ENCODE data around the gene L3MBTL4.
"Not testable (repeated sequence)": the region's sequence is repeated elsewhere in the genome, so short reads cannot be mapped to it uniquely, and the experiment has no call there.

Gene L3MBTL4

DNA sequence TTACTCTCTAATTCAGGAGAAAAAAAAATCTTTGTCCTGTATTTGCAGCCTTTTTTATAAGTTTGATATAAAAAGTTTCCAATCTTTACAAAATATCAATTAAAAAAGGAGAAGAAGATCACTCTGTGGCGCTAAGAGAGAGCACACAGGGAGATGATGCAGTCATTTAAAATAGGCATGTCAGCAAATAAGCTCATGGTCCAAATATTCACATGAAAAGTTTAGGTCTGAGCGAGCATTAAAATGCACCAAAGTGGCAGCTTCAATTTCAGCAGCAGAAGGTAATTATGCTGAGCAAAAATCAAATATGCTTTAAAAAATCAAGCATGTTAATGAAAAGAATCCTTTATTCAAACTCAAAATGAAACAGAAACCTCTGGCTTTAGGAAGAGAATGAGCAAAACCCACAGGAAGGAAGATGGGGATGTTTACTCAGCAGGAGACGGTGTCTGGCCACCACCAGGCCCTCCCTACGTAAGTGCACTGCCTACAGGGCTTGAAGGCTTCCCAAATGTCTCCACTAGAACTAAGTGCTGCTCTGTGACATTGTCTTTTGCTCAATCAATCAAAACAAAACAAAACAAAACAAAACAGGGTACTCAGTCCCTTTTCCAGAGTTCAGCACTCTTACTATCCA, 120.4 kb downstream of the L3MBTL4 start:
- DNase-seq = no peak

- no peak for DNase-seq
Observed at GRCh38 chr18:6289843-6290242, 124.9 kb downstream of the L3MBTL4 start.

- no peak for DNase-seq
Observed at GRCh38 chr18:6286585-6286984, 128.1 kb downstream of the L3MBTL4 start.

GRCh38 chr18:6284761-6285160, 129.9 kb downstream of the L3MBTL4 start:
- no peak for DNase-seq

GRCh38 chr18:6284300-6284699, 130.4 kb downstream of the L3MBTL4 start:
- no peak for DNase-seq

- DNase-seq = no peak
Observed at GRCh38 chr18:6281874-6282273, 132.8 kb downstream of the L3MBTL4 start.

DNA sequence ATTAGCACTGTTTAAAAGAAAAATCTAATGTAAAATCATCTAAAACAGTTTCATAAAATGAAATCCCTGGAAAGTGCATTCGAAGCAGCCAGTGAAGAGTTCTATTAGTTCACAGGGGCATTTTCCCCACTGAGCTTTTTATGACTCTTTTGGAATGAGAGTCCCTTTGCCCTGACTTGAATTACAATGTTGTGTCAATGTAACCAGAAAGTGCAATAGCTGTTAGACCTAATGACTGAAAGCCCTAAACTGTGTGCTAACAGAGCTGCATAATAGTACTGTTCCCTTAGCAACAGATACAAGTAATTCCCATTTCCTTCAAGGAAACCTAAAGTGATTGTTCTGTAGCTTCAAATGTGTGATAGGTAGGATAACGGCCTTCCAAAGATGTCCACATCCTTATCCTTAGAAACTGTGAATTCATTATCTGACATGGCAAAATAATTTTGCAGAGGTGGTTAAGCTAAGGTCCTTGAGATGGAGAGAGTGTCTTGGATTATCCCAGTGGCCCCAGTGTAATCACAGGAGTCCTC, 134.4 kb downstream of the L3MBTL4 start:
- no peak for DNase-seq

GRCh38 chr18:6279308-6279707, 135.4 kb downstream of the L3MBTL4 start:
- DNase-seq = no peak

GRCh38 chr18:6273423-6273822, 141.3 kb downstream of the L3MBTL4 start:
- no peak for DNase-seq

GRCh38 chr18:6272144-6272543, 142.6 kb downstream of the L3MBTL4 start:
- DNase-seq = not testable (repeated sequence)

- no peak for DNase-seq
Observed at GRCh38 chr18:6271585-6271984, 143.1 kb downstream of the L3MBTL4 start.

DNA sequence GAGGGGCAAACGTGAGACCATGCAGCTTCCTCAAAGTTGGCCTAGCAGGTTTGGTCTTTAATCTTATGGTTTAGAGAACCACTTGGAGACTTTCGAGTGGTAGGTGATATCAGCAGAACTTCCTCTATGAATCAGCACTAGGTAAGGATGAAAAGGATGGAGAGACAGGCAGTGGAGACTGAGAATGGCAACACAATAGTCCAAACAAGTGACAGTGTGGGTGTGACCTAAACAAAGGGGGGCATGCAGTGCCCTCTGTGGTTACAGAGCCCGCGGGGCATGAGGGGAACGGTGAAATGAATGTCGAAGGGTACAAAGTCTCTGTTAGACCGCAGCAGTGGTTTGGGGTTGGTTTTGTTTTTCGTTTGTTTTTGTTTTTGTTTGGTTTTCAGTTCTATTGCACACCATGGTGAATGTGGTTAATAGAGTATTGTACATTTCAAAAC, 143.9 kb downstream of the L3MBTL4 start:
- no peak for DNase-seq

- DNase-seq = no peak
Observed at GRCh38 chr18:6269660-6270332, 144.9 kb downstream of the L3MBTL4 start.

DNA sequence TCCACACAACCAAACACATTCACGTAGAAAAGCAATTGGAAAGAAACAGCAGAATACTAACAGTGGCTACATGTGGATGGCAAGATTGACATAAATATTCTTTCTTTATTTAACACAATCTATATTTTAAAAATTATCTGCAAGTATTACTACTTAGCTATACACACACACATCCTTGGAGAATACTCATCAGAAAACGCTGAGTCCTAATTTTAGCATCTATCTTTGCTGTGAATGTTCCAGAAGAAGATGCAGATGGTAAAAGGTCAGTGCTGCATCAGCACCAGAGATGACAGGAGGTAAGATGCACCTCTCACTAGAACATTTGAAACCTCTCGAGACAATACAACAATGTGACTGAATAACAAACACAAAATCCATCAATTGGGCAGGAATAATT, 148.5 kb downstream of the L3MBTL4 start:
- DNase-seq = no peak

GRCh38 chr18:6261938-6262337, 152.8 kb downstream of the L3MBTL4 start:
- no peak for DNase-seq

DNA sequence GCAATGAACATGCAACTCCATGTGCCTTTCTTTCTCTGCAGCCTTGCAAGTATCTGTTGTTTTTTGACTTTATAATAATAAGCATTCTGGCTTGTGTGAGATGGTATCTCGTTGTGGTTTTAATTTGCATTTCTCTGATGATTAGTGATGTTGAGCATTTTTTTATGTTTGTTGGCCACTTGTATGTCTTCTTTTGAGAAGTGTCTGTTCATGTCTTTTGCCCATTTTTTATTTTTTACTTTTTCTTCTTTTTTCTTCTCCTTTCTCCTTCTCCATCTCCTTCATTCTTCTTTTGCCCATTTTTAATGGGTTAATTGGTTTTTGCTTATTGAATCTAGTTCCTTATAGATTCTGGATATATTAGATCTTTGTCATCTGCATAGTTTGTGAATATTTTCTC, 155.4 kb downstream of the L3MBTL4 start:
- DNase-seq = not testable (repeated sequence)

DNA sequence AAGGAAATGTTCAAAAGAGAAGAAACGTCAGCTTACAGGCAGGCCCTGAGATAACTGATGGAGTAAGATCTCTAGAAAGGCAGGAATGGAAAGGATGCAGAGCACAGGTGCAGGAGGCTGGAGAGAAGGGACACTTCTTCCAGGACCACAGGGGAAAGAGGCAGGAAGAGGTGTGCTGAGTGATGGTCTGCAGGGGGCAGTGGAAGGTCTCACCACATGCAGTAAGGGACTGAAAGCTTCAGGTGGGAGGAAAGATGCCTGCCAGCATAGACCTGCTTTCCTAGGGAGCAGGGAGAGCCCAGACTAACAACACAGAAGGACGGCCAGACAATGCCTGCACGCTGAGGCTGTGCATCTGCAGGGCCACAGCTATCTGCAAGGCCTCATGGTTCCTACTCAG, 156.8 kb downstream of the L3MBTL4 start:
- no peak for DNase-seq

DNA sequence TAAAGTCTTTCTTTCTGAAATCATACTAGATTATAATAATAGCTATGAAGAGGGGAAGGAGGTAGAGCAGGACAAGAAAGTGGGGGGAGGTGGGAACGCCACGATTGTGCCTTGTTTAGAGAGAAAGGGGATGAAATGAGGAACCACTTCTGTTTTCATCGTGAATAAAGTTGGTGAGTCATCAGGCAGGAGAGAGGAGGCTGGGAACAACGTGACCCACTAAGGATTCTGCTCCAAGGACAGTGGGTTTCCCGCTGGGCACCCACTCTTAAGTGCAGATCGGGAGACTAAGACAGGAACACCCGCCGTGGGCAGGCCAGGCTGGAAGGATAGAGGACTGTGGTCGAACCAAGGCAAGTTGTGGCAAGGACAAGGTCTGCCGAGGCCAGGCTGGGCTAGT, 158.2 kb downstream of the L3MBTL4 start:
- no peak for DNase-seq

DNA sequence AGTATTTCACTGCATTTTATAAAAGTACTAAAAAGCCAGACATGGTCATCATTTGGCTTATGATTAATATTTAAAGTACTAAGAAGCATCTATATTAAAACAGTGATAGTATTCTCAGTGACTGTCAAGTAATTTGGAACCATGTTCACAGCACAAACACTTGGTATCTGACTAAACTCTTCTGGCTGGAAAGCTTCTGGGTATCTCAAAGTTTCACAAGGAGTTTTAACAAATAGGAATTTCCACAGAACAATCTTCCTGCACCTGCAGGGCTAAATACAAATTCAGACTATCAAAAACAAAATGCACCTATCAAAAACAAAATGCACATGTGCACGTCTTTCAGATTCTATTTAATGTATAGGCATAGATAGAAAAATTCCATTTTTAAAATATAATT, 158.8 kb downstream of the L3MBTL4 start:
- no peak for DNase-seq

GRCh38 chr18:6255116-6255705, 159.5 kb downstream of the L3MBTL4 start:
- no peak for DNase-seq

DNA sequence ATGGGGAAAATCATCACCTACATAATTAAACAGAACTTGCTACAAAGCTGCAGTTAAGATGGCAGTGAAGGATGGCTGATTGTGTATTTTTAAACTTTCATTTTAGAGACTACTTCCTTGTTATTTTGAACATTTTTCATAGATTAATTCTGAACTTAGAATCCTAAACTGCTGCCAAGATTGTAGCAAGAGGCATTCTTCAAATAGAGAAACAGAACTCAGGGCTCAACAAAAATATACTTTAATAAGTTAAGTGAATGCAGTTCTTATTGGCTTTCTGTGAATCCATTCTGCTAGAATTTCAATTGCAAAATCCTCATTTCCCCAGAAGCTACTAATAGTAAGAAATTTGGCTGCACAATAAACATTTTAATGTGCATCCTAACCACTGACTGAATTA, 160.3 kb downstream of the L3MBTL4 start:
- DNase-seq = no peak

GRCh38 chr18:6251084-6251483, 163.6 kb downstream of the L3MBTL4 start:
- DNase-seq = no peak

- no peak for DNase-seq
Observed at GRCh38 chr18:6249788-6250187, 164.9 kb downstream of the L3MBTL4 start.

GRCh38 chr18:6249170-6249569, 165.5 kb downstream of the L3MBTL4 start:
- DNase-seq = no peak

Data from activated effector memory CD4-positive, alpha-beta T cell treated with anti-CD3 and anti-CD28 coated beads, Interleukin-2, amount 50 U/mL, for 16 hours (primary cell).